Progenitor cell of endocrine pancreas (in vitro differentiated cells): Measurements from ENCODE around the gene B4GALT7. TPM values are rescaled to one million over a fixed set of nuclear protein-coding genes. Genes with fewer than 3 reads are reported as not detected.

ENCODE experiments used
- DNase-seq: peaks from one replicate; pipeline ENCODE4 v3.0.0; 2021; ENCODE audit warnings: low spot score; ENCODE audit not compliant: unreplicated experiment
- H3K27ac Mint-ChIP-seq: 2 replicates; pipeline ENCODE4 v1.8.0; 2021; ENCODE audit warnings: mild to moderate bottlenecking, moderate library complexity, mixed read lengths
- H3K27me3 Mint-ChIP-seq: 2 replicates; pipeline ENCODE4 v1.8.0; 2021; ENCODE audit warnings: mixed read lengths
- H3K36me3 Mint-ChIP-seq: 2 replicates; pipeline ENCODE4 v1.8.0; 2022; ENCODE audit warnings: mixed read lengths; ENCODE audit not compliant: insufficient read depth
- H3K4me1 Mint-ChIP-seq: 2 replicates; pipeline ENCODE4 v1.8.0; 2021; ENCODE audit warnings: low read depth, mixed read lengths
- H3K4me3 Mint-ChIP-seq: 2 replicates; pipeline ENCODE4 v1.8.0; 2021; ENCODE audit warnings: low read depth, mild to moderate bottlenecking, moderate library complexity, mixed read lengths
- H3K9me3 Mint-ChIP-seq: 2 replicates; pipeline ENCODE4 v1.8.0; 2021; ENCODE audit warnings: low read depth, mixed read lengths
- CTCF ChIP-seq: fragments of 200-600 bp; sonication (generic); IDR thresholded peaks from one replicate; pipeline ENCODE4 v1.5.0; 2021; ENCODE audit warnings: antibody characterized with exemption, mild to moderate bottlenecking; ENCODE audit not compliant: unreplicated experiment
- total RNA-seq: library from RNA; stranded (reverse); gene quantifications from 2 replicates; pipeline ENCODE4 v1.2.1, GENCODE V29; 2021

Gene B4GALT7
- total RNA-seq, 1 donor from 2014 or later: 38.8 TPM

DNA sequence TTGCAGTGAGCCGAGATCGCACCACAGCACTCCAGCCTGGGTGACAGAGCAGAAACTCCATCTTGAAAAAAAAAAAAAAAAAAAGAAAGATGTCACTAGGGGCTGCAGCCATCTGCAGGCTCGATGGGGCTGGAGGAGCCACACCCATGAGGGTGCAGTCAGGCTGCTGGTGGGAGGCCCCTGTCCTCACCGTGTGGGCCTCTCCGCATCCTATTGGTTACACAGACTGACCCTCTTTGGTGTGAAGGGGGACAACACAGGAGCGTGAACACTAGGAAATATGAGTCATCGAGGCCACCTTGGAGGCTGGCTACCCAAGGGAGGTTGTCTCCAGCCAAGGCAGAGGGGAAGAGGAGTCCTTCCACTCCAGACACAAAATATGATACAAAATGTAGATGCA lies 31.6 kb upstream of the B4GALT7 start:
- Mint-ChIP-seq H3K9me3 (no peaks in the 10 kb centered on the region), H3K27ac (no peak overlapping the region), H3K36me3 (no peaks in the 10 kb centered on the region), H3K27me3 (peaks cover 3% of the 10 kb centered on the region), H3K4me1 (peaks cover 7% of the 10 kb centered on the region), H3K4me3 (no peak overlapping the region)
- DNase-seq: no peak
- no peak for TF ChIP-seq CTCF

GRCh38 chr5:177569894-177570293 lies 30.0 kb upstream of the B4GALT7 start:
- TF ChIP-seq CTCF: no peak
- Mint-ChIP-seq H3K4me1 (peaks cover 7% of the 10 kb centered on the region), H3K4me3 (no peak overlapping the region), H3K27me3 (peaks cover 10% of the 10 kb centered on the region), H3K9me3 (no peaks in the 10 kb centered on the region), H3K27ac (no peak overlapping the region), H3K36me3 (no peaks in the 10 kb centered on the region)
- DNase-seq: no peak

DNA sequence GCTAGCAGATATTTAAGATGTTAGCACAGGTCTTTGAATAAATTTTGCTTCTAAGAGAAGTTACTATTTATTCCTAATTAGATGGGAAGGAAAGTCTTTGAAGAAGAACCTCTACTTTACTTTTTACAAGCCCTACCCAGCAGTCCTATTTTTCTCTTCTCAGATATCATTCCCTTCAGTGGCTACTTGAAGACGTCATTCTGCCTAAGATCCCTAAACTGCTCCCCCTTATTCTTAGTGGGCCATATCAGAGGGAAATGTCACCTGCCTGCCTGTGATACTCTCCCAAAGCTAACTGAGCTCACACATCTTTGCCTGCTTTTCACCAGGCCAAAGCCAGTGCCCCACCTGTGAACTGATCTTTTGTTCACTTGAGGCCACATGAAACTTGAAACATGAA lies 24.4 kb upstream of the B4GALT7 start:
- Mint-ChIP-seq H3K27ac (no peak overlapping the region), H3K4me3 (no peak overlapping the region), H3K9me3 (no peaks in the 10 kb centered on the region), H3K36me3 (no peaks in the 10 kb centered on the region), H3K4me1 (peaks cover 4% of the 10 kb centered on the region), H3K27me3 (peaks cover 21% of the 10 kb centered on the region)
- DNase-seq: no peak
- TF ChIP-seq CTCF: no peak

GRCh38 chr5:177576169-177576568 lies 23.8 kb upstream of the B4GALT7 start:
- peaks cover 4% of the 10 kb centered on the region for H3K4me1 Mint-ChIP-seq

DNA sequence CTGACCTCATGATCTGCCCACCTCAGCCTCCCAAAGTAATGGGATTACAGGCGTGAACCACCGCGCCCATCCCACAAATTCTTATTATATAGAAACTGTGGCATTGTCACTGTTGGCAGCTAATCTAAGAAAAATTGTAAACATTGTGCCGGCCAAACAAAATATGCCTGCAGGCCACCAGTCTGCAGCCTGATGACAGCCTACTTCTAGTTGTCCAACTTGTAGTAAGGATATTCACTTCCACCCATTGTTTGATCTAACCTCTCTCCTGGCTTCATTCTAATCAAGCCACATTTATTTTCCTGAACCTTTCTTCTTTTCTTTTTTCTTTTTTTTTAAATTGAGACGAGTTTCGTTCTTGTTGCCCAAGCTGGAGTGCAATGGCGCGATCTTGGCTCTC lies 21.6 kb upstream of the B4GALT7 start:
- Mint-ChIP-seq H3K9me3 (no peaks in the 10 kb centered on the region), H3K27me3 (peaks cover 22% of the 10 kb centered on the region), H3K27ac (no peak overlapping the region), H3K4me1 (peaks cover 4% of the 10 kb centered on the region), H3K4me3 (no peak overlapping the region), H3K36me3 (no peaks in the 10 kb centered on the region)
- TF ChIP-seq CTCF: no peak
- no peak for DNase-seq

More at GRCh38 chr5:177576169-177576568, 23.8 kb upstream of the B4GALT7 start:
- Mint-ChIP-seq H3K4me3 (no peak overlapping the region), H3K36me3 (no peaks in the 10 kb centered on the region), H3K9me3 (no peaks in the 10 kb centered on the region), H3K27me3 (peaks cover 21% of the 10 kb centered on the region), H3K27ac (no peak overlapping the region)
- no peak for DNase-seq
- peak; percentile 6 for TF ChIP-seq CTCF
